Neural crest cell (in vitro differentiated cells): ENCODE measurements around the gene C5orf15. TPM values are rescaled to one million over a fixed set of nuclear protein-coding genes. Genes with fewer than 3 reads are reported as not detected.

Experiments
- DNase-seq: peaks from one replicate; pipeline ENCODE4 v3.0.0; 2021; ENCODE audit warnings: low read depth, mixed read lengths, low spot score
- H3K27ac Mint-ChIP-seq: one replicate; pipeline ENCODE4 v1.8.0; 2021; ENCODE audit warnings: mild to moderate bottlenecking, mixed read lengths; ENCODE audit not compliant: unreplicated experiment
- H3K27me3 Mint-ChIP-seq: 2 replicates; pipeline ENCODE4 v1.8.0; 2021; ENCODE audit warnings: low read depth, mild to moderate bottlenecking, mixed read lengths
- H3K36me3 Mint-ChIP-seq: 2 replicates; pipeline ENCODE4 v1.8.0; 2021; ENCODE audit warnings: low read depth, mild to moderate bottlenecking, mixed read lengths
- H3K4me1 Mint-ChIP-seq: 2 replicates; pipeline ENCODE4 v1.8.0; 2021; ENCODE audit warnings: mixed read lengths
- H3K4me3 Mint-ChIP-seq: one replicate; pipeline ENCODE4 v1.8.0; 2021; ENCODE audit warnings: mild to moderate bottlenecking, mixed read lengths
- H3K9me3 Mint-ChIP-seq: 2 replicates; pipeline ENCODE4 v1.8.0; 2021; ENCODE audit warnings: mixed read lengths
- CTCF ChIP-seq: fragments of 200-600 bp; sonication (generic); conservative IDR thresholded peaks from 2 replicates; pipeline ENCODE4 v1.5.0; 2021; ENCODE audit warnings: antibody characterized with exemption, mild to moderate bottlenecking
- total RNA-seq: library from RNA; stranded (reverse); gene quantifications from 2 replicates; pipeline ENCODE4 v1.2.1, GENCODE V29; 2021

The C5orf15 gene
- total RNA-seq, 1 donor from 2014 or later, result 38.4 TPM

DNA sequence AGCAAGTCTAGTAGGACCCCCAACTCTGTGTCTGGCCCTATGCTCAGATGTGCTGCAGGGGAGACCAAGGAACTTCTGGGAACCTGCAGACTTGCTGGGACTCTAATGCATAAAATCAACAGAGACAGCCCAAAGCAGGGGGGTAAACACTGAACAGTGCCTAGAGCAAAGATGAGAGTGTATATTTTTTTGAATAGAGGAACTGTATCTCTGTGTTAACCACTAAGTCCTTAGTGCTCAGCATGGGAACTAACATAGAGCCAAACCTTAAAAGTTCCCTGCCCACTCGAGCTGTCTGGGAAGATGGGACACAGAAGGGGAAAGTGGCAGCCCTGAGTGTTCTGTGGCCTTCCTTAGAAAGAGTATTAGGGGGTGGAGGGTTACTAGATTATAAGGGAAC lies 51.9 kb downstream of the C5orf15 start:
- H3K27ac Mint-ChIP-seq, result no peak overlapping the region
- TF ChIP-seq CTCF, result no peak
- H3K36me3 Mint-ChIP-seq, result no peaks in the 10 kb centered on the region
- peaks cover 7% of the 10 kb centered on the region for H3K4me1 Mint-ChIP-seq
- H3K4me3 Mint-ChIP-seq, result no peak overlapping the region
- DNase-seq, result no peak
- H3K9me3 Mint-ChIP-seq, result no peaks in the 10 kb centered on the region
- no peaks in the 10 kb centered on the region for H3K27me3 Mint-ChIP-seq

- no peak for DNase-seq
- Mint-ChIP-seq H3K9me3 (no peaks in the 10 kb centered on the region), H3K4me1 (peaks cover 7% of the 10 kb centered on the region), H3K27ac (no peak overlapping the region), H3K4me3 (no peak overlapping the region), H3K36me3 (no peaks in the 10 kb centered on the region), H3K27me3 (no peaks in the 10 kb centered on the region)
- TF ChIP-seq CTCF, result no peak
Observed at GRCh38 chr5:133914434-133914833, 54.0 kb downstream of the C5orf15 start.

DNA sequence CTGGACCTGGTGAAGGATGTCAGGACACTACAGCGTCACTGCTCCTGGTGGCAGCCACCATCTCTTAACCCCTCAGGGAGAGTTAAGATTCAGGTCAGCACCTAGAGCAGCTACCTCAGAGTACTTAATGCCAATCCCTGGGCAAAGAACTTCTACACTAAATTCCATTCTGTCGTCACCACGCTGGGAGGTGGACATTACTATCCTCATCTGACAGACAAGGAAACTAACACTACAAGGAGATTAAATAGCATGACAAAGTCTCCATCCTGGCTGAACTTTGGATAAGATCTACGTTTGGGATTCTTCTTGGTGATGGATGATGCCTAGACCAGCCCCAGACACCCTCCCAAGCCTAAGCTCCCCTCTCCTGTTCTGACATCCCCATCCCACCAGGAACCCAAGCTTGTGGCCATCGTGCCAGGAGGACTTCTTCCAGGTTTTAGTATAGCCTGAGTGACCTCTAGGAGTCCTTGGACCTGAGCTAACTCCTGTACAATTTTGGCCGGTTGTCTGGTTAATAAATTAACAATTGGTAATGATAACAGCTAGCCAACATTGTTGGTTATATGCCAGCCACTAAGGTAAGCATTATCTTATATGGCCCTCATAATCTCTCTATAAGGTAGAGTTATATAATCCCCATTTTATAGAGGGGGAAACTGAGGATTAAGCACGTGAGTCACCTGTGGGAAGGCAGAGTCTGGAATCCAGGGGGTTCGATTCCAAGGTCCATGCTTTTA lies 54.8 kb downstream of the C5orf15 start:
- no peak for TF ChIP-seq CTCF
- Mint-ChIP-seq H3K9me3 (no peaks in the 10 kb centered on the region), H3K27ac (no peak overlapping the region), H3K36me3 (no peaks in the 10 kb centered on the region), H3K4me1 (peaks cover 7% of the 10 kb centered on the region), H3K4me3 (no peak overlapping the region), H3K27me3 (no peaks in the 10 kb centered on the region)
- no peak for DNase-seq

DNA sequence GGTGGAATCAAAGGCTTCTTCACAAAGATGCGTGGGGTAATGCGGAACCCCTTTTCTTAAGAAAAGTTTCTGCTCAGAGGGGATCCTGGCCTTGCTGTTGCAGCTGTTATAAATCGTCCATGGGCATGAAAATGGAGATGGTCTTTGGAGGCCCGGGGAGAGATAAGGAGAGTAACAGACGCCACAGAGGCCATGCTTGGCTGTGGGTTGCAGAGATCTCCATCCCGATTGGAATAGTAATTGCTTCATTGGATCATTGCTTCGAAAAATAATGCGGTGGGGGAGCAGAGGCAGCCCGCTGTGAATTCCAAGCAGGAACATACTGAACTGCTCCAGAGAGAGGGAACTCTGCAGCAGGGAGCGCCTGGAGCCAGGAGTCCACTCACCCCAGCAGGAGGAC lies 55.5 kb downstream of the C5orf15 start:
- Mint-ChIP-seq H3K27ac (no peak overlapping the region), H3K27me3 (no peaks in the 10 kb centered on the region), H3K4me3 (no peak overlapping the region), H3K9me3 (no peaks in the 10 kb centered on the region), H3K36me3 (no peaks in the 10 kb centered on the region), H3K4me1 (peaks cover 4% of the 10 kb centered on the region)
- DNase-seq, result no peak
- TF ChIP-seq CTCF, result no peak

DNA sequence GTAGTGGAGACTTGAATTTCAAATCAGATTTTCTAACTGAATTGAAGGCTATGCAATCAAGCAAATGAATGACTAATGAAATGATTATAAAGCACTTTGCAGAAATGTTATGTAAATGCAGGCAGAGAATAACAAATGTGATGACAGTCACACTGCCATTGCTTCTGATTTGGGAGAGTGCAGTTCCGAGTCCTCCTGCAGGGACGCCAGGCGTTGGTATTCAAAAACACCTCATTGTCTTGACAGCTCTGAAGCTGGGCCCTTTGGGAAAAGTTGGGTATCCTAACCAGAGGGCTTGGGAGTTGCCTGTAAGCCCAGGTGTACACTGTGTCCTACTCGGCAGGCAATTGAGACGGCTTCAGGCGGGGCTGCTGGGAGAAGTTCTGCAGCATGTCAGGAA lies 57.9 kb downstream of the C5orf15 start:
- no peak for TF ChIP-seq CTCF
- Mint-ChIP-seq H3K9me3 (no peaks in the 10 kb centered on the region), H3K4me3 (no peak overlapping the region), H3K4me1 (no peaks in the 10 kb centered on the region), H3K36me3 (no peaks in the 10 kb centered on the region), H3K27ac (no peak overlapping the region), H3K27me3 (no peaks in the 10 kb centered on the region)
- DNase-seq, result no peak
